ENCODE results near the gene THOC2. TPM values are rescaled to one million over a fixed set of nuclear protein-coding genes. Genes with fewer than 3 reads are reported as not detected.
"Not testable (repeated sequence)": the region's sequence is repeated elsewhere in the genome, so short reads cannot be mapped to it uniquely, and the experiment has no call there.

THOC2 gene
- total RNA-seq, 2 donors from 2014 or later = 48.0 to 76.2 TPM

GRCh38 chrX:123713434-123713833, 19.4 kb downstream of the THOC2 start:
- Histone ChIP-seq H3K4me3 (no peak overlapping the region), H3K4me1 (replicated peaks) (no peaks in the 10 kb centered on the region), H3K36me3 (no peaks in the 10 kb centered on the region), H3K9me3 (no peaks in the 10 kb centered on the region), H3K27me3 (replicated peaks; ENCODE audit: insufficient read depth) (no peaks in the 10 kb centered on the region), H3K27ac (no peak overlapping the region)
- TF ChIP-seq POLR2A (IDR thresholded peaks at IDR 0.05) (no peak), CTCF (IDR thresholded peaks at IDR 0.05) (no peak), POLR2AphosphoS5 (IDR thresholded peaks at IDR 0.05) (no peak)
- no peak for DNase-seq (ENCODE audit: low spot score)
- WGBS = 81% methylated on average over 4 of the region's 4 CpGs
- intact Hi-C loops (cut with DNase I) = no loop called here

- H3K4me3 ChIP-seq; H3K36me3 ChIP-seq; intact Hi-C loops (cut with DNase I); DNase-seq (ENCODE audit: low spot score); H3K27me3 ChIP-seq (replicated peaks; ENCODE audit: insufficient read depth); H3K4me1 ChIP-seq (replicated peaks); H3K27ac ChIP-seq; H3K9me3 ChIP-seq: not testable (repeated sequence)
- WGBS = 94% methylated on average over 5 of the region's 5 CpGs
Measured at GRCh38 chrX:123711201-123711600, 21.7 kb downstream of the THOC2 start.

GRCh38 chrX:123704781-123705180, 28.1 kb downstream of the THOC2 start:
- DNase-seq (ENCODE audit: low spot score) = no peak
- intact Hi-C loops (cut with DNase I) = no loop called here
- no peaks in the 10 kb centered on the region for H3K4me1 ChIP-seq (replicated peaks)
- no peaks in the 10 kb centered on the region for H3K27me3 ChIP-seq (replicated peaks; ENCODE audit: insufficient read depth)
- no peak overlapping the region for H3K27ac ChIP-seq
- H3K4me3 ChIP-seq = no peak overlapping the region
- no peaks in the 10 kb centered on the region for H3K9me3 ChIP-seq
- TF ChIP-seq POLR2AphosphoS5 (IDR thresholded peaks at IDR 0.05) (no peak), CTCF (IDR thresholded peaks at IDR 0.05) (no peak), POLR2A (IDR thresholded peaks at IDR 0.05) (no peak)
- H3K36me3 ChIP-seq = no peaks in the 10 kb centered on the region
- WGBS = 100% methylated on average over 2 of the region's 2 CpGs

GRCh38 chrX:123698979-123699520, 33.8 kb downstream of the THOC2 start:
- TF ChIP-seq POLR2A (IDR thresholded peaks at IDR 0.05) = no peak
- no peak for TF ChIP-seq CTCF (IDR thresholded peaks at IDR 0.05)
- no peak for TF ChIP-seq POLR2AphosphoS5 (IDR thresholded peaks at IDR 0.05)
- H3K36me3 ChIP-seq = no peaks in the 10 kb centered on the region
- intact Hi-C loops (cut with DNase I) = no loop called here
- no peaks in the 10 kb centered on the region for H3K27me3 ChIP-seq (replicated peaks; ENCODE audit: insufficient read depth)
- no peaks in the 10 kb centered on the region for H3K4me1 ChIP-seq (replicated peaks)
- no peak for DNase-seq (ENCODE audit: low spot score)
- H3K27ac ChIP-seq = no peak overlapping the region
- H3K4me3 ChIP-seq = no peak overlapping the region
- no peaks in the 10 kb centered on the region for H3K9me3 ChIP-seq

GRCh38 chrX:123696334-123696733, 36.5 kb downstream of the THOC2 start:
- 88% methylated on average over 2 of the region's 2 CpGs for WGBS
- Histone ChIP-seq H3K4me3 (no peak overlapping the region), H3K4me1 (replicated peaks) (no peaks in the 10 kb centered on the region), H3K36me3 (no peaks in the 10 kb centered on the region), H3K27ac (no peak overlapping the region), H3K27me3 (replicated peaks; ENCODE audit: insufficient read depth) (no peaks in the 10 kb centered on the region), H3K9me3 (no peaks in the 10 kb centered on the region)
- no peak for DNase-seq (ENCODE audit: low spot score)
- intact Hi-C loops (cut with DNase I) = no loop called here
- no peak for TF ChIP-seq POLR2A (IDR thresholded peaks at IDR 0.05)
- no peak for TF ChIP-seq CTCF (IDR thresholded peaks at IDR 0.05)
- TF ChIP-seq POLR2AphosphoS5 (IDR thresholded peaks at IDR 0.05) = no peak

All from prostate gland (tissue), 2 donors.